LHCN-M2 (cell line): ENCODE measurements around the gene JOSD2. TPM values are rescaled to one million over a fixed set of nuclear protein-coding genes. Genes with fewer than 3 reads are reported as not detected.

ENCODE experiments used
- DNase-seq: peaks from one replicate; pipeline ENCODE4 v3.0.0-alpha.2; 2012; ENCODE audit warnings: low read depth
- polyA plus RNA-seq: library from polyadenylated mRNA; unstranded; fragments of >200 nt; gene quantifications from one replicate; pipeline ENCODE4 v1.2.1, GENCODE V29; 2012; ENCODE audit warnings: missing spikeins
- total RNA-seq: library from RNA; depleted of rRNA; stranded (reverse); fragments of >200 nt; gene quantifications from 2 replicates; pipeline ENCODE4 v1.2.3, GENCODE V29; 2014; rRNA removed

Gene JOSD2, protein sequence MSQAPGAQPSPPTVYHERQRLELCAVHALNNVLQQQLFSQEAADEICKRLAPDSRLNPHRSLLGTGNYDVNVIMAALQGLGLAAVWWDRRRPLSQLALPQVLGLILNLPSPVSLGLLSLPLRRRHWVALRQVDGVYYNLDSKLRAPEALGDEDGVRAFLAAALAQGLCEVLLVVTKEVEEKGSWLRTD
- total RNA-seq, result 41.7 and 47.3 TPM in 2 replicates
- polyA plus RNA-seq, result 79.2 TPM

DNA sequence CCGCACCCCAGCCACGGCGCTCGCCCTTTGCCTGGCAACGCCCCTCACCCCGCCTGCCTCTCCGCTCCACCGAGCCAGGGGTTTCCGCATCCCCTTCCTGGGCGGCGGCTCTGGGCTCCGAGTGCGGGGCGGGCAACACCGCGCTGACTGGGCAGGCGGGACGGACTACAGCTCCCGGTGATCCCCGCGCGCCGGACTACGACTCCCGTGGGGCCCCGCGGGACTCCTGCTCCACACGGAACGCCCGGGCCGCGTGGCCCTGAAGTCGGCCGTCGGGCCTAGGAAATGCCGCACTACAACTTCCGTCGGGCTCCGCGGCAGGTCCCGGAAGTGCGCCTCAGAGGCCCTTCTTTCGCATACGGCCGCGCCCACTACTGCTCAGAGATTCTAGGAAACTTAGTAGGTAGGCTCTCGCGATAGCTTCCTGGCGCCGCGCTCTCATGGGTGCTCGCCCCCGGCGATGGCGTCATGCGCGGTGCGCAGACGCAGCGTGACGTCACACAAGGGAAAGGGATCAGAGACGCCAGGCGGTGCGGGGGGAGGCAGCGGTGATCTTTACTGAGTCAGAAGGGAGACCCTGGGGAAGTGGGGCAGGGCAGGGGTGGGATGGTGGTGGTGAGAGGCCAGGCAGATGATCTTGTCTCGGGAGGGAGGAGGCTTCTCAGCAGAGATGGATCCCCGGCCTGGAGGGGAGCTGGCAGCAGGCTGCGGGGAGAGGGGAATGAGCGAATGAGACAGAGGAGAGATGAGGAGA lies at the start of gene JOSD2:
Gene JOSD2 (minus strand): TSS at position 123 of the 754 bp plus-strand sequence. CDS start 760 bp downstream, outside the sequence.
- DNase-seq, result peak; percentile 99

DNA sequence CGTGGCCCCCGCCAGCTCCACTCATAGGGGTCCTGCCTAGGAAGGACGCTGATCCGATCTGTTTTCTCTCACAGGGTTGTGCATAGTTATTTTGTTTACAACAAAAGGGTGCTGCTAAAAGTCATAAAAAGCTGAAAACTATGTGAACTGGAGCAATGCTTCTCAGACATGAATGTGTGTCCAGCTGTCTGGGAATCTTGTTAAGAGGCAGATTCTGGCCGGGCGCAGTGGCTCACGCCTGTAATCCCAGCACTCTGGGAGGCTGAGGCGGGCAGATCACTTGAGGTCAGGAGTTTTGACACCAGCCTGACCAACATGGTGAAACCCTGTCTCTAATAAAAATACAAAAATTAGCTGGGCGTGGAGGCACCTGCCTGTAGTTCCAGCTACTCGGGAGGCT lies 48.6 kb upstream of the JOSD2 start:
- DNase-seq, result no peak

GRCh38 chr19:50558449-50558848 lies 47.5 kb upstream of the JOSD2 start:
- DNase-seq, result no peak

GRCh38 chr19:50558039-50558438 lies 47.0 kb upstream of the JOSD2 start:
- no peak for DNase-seq

DNA sequence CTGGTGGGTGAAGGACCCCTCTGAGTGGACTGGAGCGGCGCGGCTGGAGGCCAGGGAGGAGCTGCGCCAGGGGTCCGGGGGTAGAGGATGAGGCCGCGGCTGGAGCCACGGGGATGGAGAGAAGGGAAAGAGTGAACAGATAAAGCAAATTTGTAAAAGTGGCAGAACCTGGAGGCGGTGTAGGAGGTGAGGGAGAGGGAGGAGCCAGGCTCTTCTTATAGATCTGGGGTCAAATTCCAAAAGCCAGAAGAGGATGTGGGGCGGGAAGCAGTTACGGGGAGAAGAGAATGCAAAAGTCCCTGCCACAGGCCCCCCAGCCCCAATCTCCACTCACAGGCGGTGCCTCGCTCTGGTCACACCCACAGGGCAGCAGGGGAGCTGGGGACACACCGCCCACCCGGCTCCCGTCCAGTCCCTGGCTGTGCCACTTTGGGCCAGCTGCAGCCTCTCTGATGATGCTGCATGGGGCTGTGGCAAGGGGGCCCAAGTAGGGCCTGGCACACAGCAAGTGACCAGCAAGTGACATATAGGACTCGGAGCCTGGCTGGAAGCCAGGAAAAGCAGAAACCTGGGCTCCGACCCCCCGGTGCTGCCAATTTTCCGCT lies 46.1 kb upstream of the JOSD2 start:
- no peak for DNase-seq

- peak; percentile 41 for DNase-seq
Observed at GRCh38 chr19:50556282-50557008, 45.5 kb upstream of the JOSD2 start.

DNA sequence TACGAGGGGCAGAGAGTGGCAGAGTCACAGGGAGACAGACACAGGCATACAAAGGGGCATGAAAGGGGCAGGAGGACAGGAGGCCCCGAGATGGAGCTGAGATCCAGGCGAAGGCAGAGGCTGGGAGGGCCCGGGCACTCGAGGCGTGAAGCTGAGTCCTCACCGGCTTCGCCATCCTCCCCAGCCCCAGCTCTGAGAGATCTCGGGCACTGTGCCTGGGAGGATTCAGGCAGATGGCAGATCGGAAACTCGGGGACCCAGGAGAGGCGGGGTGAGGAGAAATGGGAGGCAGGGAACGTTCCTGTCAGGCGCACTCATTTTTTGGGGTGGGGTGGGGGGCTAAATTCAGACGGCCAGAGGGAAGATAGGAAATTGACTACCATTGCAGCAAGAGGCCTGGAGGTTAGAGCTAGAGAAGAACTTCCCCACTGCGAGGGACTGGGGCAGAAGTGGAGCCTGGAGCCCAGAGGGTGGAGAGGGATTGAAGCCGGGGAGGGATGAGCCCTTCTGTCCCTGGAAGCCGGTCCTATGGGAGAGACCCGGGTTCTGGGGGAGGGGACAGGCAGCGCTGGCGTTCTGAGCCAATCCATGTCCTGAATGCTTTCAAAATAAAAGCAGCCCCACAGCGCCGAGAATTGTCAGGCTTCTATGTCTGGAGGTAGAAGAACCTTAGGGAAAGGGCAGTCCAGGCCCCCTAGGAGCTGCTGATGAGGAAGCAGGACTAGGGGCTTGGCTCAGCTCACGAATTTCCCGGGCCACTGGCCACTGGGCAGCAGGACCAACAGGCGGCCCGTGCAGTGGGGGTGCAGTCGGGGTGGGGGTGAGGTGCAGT lies 44.7 kb upstream of the JOSD2 start:
- no peak for DNase-seq

DNA sequence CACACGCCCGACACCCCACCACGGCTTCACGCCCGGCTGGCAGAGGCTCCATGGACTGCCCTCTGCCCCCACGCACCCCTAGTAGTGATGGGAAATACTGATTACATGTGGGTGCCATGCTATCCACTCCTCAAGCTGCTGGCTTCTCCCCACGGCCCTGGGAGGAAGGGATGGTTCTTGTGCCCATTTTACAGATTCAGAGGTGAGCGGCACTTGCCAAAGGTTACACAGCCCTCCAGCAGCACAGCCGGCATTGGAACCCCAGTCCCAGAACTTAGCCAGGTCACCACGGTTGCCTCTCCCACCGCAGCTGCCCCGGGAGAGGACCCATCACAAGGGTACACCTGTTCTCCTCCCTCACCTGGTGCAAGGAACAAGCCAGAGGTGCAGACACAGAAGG lies 44.0 kb upstream of the JOSD2 start:
- DNase-seq, result no peak

- no peak for DNase-seq
Observed at GRCh38 chr19:50554212-50554611, 43.2 kb upstream of the JOSD2 start.

DNA sequence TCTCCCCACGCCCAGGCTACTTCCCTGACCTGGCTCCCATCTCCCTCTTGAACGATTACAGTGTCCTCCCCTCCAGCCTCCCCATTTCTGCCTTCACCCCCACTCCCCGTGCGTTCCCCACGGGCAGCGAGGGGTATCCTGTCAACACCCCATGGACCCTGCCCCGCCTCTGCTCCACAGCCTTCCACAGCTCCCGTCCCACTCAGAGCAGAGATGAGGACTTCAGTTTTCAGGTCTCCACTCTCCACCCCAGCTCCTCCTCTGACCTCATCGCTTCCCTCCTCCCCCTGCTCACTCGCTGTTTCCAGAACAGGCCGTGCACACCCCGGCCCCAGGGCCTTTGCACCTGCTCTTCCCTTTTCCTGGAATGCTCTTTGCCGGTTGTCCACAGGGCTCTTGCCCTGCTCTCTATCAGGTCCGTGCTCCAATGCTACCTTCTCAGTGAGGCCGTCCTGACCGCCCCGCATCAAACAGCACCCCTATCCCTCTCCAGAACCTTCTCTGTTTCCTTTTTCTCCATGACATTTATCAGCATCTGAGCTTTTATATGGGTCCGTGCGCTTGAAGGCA lies 42.2 kb upstream of the JOSD2 start:
- DNase-seq, result no peak

- no peak for DNase-seq
Observed at GRCh38 chr19:50552540-50552939, 41.5 kb upstream of the JOSD2 start.

DNA sequence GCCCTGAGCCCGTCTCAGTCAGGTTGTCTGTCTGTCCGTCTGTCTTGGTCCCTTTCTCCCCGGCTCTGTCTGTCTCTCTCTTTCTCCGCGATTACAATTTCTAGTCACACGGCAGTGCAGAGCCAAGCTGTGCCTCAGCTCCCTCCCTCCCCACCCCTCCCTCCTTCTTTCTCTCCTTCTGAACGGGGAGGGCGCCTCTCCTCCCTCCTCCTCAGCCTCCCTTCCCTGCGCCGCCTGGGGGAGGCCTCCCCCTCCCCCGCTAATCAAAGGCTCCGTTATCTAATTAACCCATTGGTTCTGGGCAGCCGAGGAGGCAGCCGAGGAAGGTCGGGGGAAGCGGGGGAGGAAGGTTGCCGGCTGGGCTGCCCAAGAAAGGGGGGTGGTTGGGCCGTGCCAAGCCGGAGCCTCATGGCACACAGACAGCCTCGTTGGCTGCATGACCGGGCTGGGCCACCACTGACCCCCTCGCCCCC lies 40.8 kb upstream of the JOSD2 start:
- no peak for DNase-seq

DNA sequence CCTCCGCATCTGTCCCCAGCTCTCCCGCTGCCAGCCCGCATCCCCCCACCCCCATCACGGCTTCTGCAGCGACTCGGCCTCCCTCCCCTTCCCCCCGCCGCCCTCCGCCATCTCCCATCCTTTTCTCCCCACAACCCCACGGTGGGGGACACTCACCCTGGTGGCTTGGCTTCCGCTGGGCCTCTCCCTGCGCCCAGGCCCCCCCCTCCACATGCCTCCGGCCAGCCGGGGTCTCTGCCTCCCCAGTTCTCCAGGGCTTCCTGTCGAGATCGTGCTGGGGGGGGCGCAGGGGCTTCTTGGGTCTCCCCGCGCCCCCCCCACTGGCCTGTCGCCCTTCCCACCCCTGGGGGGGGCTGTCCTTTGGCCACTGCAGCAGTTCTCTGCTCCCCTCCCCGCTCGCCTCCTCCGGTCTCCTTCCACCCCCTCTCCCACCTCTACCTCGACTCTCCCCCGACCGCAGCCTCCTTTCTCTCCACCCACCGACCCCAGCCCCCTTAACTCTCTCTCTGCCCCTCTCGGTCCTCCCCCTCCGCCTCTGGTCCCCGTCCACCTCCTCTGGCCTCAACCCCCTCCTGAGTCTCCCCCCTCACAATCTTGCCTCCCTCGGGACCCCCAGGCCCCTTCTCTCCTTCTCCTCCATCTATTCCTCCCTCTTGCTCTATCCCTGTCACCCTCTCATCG lies 40.2 kb upstream of the JOSD2 start:
- no peak for DNase-seq

DNA sequence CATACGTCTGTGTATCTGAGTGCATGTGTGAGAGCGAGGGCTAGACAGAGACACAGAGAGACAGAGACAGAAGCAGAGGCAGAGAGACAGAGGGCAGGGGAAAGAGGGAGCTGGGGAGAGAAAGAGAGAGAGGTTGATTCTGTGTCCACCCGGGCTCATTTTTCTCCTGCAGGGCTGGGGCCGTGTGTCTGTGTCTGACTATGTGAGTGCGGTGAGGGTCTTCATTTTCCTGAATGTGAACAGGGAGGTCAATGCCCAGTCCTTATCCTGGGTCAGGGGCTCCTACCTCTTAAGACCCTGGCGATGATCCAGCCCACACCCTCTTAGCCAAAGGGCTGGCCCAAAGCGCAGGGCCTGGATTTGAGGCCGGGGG lies 39.6 kb upstream of the JOSD2 start:
- no peak for DNase-seq

DNA sequence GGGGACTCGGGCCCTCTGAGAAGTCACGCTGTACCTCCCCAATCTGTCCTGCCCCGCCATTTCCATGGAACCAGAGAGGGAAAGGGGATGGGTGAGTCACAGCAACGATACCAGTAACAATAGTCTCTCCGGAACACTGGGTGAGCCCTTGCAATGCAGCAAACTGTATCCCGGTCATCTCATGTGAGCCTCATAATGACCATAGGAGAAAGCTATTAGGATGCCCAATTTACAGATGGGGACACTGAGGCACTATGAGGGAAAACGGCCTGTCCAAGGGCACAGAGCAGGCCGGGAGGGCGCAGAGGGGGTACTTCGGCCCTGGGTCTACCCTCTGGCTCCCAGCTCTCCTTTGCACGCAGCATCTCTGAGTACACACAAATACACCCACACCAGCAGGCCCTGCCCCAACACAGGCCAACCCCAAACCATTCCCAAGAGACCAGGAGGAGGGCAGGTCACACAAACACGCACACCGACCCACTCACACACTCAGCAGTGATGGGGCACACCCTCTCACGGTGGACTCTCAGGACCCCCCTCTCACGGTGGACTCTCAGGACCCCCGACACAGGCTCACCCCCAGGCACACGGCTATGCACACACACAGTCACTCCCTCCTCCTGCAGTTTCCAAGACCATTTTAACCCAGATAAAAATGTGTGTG lies 39.1 kb upstream of the JOSD2 start:
- DNase-seq, result no peak

DNA sequence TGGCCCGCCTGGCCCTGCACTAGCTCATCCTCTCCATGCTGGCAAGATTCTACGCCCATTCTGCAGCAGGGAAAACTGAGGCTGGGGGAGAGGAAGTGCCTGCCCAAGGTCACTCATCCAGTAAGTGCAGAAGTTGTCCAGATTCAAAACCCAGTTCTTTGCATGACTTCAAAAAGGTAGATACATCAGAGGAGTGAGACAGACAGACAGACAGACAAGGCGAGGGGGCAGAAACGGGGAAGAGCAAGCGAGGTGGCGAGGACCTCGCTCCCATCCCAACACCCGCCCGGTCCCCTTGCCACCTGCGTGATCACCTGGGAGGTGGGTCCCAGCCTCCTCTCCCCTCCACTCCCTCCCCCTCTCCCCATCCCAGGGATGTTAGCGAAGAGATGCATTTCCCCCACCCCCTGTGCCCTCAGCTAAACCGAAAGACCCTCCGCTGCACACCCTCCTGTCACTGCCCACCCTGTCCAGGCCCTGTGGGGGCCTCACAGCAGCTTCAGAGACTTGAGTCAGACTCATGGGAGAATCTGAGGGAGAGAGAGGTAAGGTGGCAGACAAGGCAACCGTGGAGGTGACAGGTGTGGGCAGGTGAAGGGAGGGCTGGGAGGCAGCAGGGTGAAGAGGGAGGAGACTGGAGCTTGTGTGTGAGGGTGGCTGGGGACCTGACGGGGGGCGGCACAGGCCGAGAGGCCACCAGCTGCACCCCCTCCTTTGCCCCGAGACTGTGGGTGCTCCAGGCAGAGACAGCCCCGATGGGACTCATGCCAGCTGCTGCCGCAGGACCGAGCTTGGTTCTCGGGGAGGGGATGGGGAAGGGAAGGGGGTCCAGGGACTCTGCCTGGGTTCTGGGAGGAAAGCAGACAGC lies 38.3 kb upstream of the JOSD2 start:
- DNase-seq, result no peak

DNA sequence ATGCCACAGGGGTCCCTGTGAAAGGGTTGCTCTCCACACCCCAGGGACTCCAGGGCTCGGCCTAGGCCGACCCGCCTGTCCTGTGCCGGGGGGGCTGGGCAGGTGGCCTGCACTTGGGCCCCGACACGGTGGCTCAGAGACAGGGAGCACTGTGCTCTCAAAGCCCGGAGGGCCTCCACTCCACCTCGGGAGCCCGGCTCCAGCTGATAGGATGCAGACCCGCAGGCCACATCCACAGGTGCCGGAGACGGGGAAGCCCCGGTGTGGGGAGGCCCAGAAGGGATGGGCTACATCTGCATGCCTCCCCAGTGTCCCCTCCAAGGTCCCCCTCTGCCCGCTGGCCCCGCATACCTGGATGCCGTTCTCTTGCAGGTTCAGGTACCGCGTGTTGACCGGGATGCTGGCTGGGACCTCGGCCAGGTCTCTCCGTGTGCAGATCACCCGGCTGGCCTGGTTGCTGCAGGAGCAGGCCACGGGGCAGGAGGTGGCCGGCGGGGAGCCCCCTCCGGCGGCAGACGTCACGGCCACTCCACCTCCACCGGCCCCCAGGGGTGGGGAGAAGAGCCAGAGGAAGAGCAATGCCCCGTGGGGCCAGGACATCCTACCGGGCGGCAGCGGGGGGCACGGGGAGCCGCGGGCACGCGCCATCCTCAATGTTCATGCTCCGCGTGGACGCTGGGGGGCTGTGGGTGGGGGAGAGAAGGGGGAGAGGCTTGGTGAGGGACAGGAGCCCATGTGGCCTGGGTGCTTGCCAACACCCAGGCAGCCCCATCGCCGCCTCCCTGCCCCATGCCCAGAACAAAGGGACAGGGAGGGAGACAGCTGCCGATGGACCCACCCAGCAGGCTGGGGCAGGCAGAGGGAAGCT lies 37.4 kb upstream of the JOSD2 start:
- DNase-seq, result no peak
